SK-N-MC (cell line): ENCODE results near the gene ANKRD60.

Experiments used
- DNase-seq: peaks from one replicate; pipeline ENCODE4 v3.0.0-alpha.2; 2011; ENCODE audit warnings: low read depth, low spot score
- H3K27ac ChIP-seq: fragments of 200-600 bp; sonication (generic); 2 replicates; pipeline ENCODE4 v1.5.1; 2016; ENCODE audit warnings: mixed run types
- H3K36me3 ChIP-seq: fragments of 200-600 bp; sonication (generic); 2 replicates; pipeline ENCODE4 v1.6.1; 2017; ENCODE audit warnings: antibody characterized with exemption, low read length, mixed read lengths; ENCODE audit not compliant: insufficient read depth
- H3K4me3 ChIP-seq: fragments of 200-600 bp; sonication (generic); 2 replicates; pipeline ENCODE4 v1.5.1; 2016
- H3K9ac ChIP-seq: fragments of 200-600 bp; sonication (generic); 2 replicates; pipeline ENCODE4 v1.8.0; 2017; ENCODE audit warnings: mixed run types, mixed read lengths; ENCODE audit not compliant: insufficient read length
- H3K9me3 ChIP-seq: fragments of 200-600 bp; sonication (generic); 2 replicates; pipeline ENCODE4 v1.6.1; 2017; ENCODE audit warnings: low read depth, mild to moderate bottlenecking, antibody characterized with exemption, low read length, moderate library complexity, mixed read lengths
- EZH2 ChIP-seq: fragments of 200-600 bp; sonication (generic); IDR thresholded peaks from one replicate; pipeline ENCODE4 v1.6.1; 2017; ENCODE audit warnings: antibody characterized with exemption
- FOXP2 ChIP-seq: optimal IDR thresholded peaks from 2 replicates; pipeline ENCODE3; 2011; ENCODE audit warnings: mild to moderate bottlenecking, moderate library complexity; ENCODE audit not compliant: insufficient read depth; ENCODE audit errors: extremely low read length, control extremely low read depth
- POLR2AphosphoS5 ChIP-seq: IDR thresholded peaks from 2 replicates; pipeline ENCODE4 v1.6.1; 2012; ENCODE audit warnings: mild to moderate bottlenecking, low read depth, low read length, borderline replicate concordance

Gene ANKRD60

DNA sequence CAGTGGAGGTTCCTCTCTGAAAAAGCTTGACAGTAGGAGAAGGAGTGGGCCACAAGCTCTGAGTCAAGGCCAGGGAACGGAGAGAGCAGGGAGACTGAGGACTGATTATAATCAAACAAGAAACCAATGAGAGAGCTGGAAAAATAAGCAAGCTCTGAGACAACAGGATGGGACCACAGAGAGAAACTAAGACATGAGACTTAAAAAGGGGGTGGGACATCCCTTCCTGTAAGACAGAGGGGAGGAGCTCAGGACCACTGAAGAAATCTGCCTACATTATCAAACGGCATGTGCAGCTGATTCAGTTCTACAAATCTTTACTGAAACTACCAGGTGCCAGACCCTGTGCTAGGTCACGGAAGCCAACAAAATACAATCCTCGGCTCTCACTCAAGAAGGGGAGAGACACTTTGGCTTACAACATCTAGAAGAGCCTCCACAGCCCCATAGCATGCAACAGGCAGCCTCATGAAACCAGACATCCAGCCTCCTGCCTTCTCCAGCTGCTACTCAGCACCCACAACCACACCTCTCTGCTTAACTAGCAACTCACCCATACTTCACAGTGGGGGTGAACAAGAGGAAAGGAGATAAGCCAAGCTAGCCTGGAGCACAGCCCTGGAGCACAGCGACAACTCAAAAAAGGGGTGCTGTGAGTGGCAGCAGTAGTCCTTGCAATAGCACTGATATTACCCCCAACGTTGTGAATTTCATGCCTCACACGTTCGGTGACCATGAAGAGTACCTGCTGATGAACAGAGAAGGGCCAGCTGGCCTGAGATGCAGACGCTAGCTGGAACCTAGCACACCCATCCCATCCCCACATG lies 39.1 kb upstream of the ANKRD60 start:
- TF ChIP-seq POLR2AphosphoS5, result no peak
- no peak for TF ChIP-seq FOXP2
- no peak for TF ChIP-seq EZH2
- Histone ChIP-seq H3K4me3 (no peak overlapping the region), H3K27ac (no peak overlapping the region), H3K36me3 (peaks cover 4% of the 10 kb centered on the region; the same call in 1 of the 2 replicates), H3K9me3 (no peaks in the 10 kb centered on the region), H3K9ac (no peak overlapping the region)
- no peak for DNase-seq

DNA sequence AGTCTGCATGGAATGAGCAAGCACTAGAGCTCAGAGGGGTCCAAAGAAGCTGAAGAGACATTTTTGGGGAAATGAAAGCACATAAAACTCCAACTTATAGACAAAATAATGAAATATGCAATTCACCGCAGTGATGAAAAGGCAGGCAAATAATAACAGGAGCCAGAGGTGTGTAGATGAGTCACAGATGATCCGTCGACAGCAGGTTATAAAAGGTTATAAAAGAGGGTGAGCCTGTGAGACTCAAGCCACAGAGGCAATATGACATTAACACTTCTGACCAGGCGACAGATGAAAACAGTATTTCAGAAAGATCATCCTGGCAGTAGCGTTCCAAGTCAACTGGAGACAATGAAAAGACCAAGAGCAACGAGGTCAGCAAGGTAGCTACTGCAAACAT lies 35.8 kb upstream of the ANKRD60 start:
- DNase-seq, result no peak
- H3K27ac ChIP-seq, result no peak overlapping the region
- H3K9ac ChIP-seq, result no peak overlapping the region
- TF ChIP-seq POLR2AphosphoS5 (no peak), EZH2 (no peak), FOXP2 (no peak)
- peaks cover 4% of the 10 kb centered on the region; the same call in 1 of the 2 replicates for H3K36me3 ChIP-seq
- no peak overlapping the region for H3K4me3 ChIP-seq
- no peaks in the 10 kb centered on the region for H3K9me3 ChIP-seq

DNA sequence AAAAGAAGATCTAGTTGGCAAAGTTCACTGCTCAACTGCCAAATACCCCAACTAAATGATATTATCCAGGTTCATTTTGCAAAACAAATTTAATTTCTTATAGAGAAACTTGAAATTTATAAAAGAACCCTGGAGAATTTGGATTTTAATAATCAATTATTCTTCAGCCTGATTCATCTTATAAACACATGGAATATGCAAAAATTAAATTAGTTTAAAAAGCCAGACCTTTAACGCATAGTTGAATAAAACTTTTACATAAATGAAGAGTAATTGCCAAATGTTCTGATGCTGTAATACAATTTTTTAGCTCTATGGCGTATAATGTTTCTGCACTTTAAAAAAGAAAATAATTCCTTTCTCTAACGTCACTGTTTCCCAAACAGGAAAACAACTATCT lies 33.2 kb upstream of the ANKRD60 start:
- DNase-seq, result no peak
- Histone ChIP-seq H3K9ac (no peak overlapping the region), H3K27ac (no peak overlapping the region), H3K9me3 (no peaks in the 10 kb centered on the region), H3K36me3 (no peaks in the 10 kb centered on the region; the same call in 1 of the 2 replicates), H3K4me3 (no peak overlapping the region)
- no peak for TF ChIP-seq EZH2
- no peak for TF ChIP-seq POLR2AphosphoS5
- TF ChIP-seq FOXP2, result no peak

DNA sequence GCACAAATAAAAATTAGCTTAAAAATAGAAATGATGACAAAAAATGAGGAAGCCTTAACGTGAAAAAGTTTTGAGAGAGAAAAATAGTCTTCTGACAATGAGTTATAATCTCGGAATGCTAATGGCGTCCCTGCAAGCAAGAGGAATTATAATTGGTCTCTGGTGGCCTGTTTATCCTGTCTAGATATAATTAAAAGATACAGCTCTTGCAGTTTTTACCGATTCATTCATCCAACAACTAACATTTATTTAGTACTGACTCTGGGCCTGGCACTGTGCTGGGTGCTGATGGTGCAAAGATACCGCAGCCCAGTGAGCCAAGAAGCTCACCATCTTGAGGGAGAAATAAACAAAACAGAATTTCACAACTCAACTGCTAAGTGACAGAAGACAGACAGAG lies 31.6 kb upstream of the ANKRD60 start:
- Histone ChIP-seq H3K27ac (no peak overlapping the region), H3K9me3 (no peaks in the 10 kb centered on the region), H3K36me3 (no peaks in the 10 kb centered on the region; the same call in 1 of the 2 replicates), H3K4me3 (no peak overlapping the region), H3K9ac (no peak overlapping the region)
- DNase-seq, result no peak
- TF ChIP-seq EZH2 (no peak), FOXP2 (no peak), POLR2AphosphoS5 (no peak)

DNA sequence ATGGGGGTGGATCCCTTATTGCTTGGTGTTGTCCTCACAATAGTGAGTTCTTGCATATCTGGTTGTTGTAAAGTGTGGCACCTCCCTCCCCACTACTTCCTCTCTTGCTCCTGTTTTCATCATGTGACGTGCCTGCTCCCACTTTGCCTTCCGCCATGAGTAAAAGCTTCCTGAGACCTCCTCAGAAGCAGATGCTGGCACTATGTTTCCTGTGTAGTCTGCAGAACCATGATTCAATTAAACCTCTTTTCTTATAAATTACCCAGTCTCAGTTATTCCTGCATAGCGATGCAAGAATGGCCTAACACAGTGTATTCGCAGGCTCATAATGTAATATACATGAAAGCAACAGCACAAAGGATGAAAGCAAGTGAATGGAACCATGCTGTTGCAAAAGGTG lies 28.4 kb upstream of the ANKRD60 start:
- Histone ChIP-seq H3K4me3 (no peak overlapping the region), H3K36me3 (no peaks in the 10 kb centered on the region), H3K9ac (no peak overlapping the region), H3K27ac (no peak overlapping the region), H3K9me3 (no peaks in the 10 kb centered on the region)
- no peak for DNase-seq
- TF ChIP-seq FOXP2 (no peak), EZH2 (no peak), POLR2AphosphoS5 (no peak)

DNA sequence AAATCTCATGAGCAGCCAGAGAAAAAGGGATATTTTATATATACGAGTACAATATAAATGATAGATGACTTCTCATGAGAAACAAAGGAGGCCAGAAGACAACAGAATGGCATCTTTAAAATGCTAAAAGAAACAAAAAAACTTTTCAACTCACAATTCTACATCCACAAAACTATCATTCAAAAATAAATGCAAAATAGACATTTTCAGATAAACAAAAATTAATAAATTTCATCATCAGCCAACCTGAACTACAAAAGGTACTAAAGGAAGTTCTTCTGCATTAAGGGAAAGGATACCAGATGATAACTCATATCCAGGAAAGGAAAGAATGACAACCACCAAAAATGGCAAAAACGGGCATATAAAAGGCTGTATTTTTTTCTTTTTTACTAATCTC lies 27.9 kb upstream of the ANKRD60 start:
- no peak overlapping the region for H3K4me3 ChIP-seq
- no peaks in the 10 kb centered on the region; the same call in 1 of the 2 replicates for H3K36me3 ChIP-seq
- no peaks in the 10 kb centered on the region for H3K9me3 ChIP-seq
- H3K9ac ChIP-seq, result no peak overlapping the region
- DNase-seq, result no peak
- no peak for TF ChIP-seq FOXP2
- no peak for TF ChIP-seq EZH2
- no peak for TF ChIP-seq POLR2AphosphoS5
- H3K27ac ChIP-seq, result no peak overlapping the region

DNA sequence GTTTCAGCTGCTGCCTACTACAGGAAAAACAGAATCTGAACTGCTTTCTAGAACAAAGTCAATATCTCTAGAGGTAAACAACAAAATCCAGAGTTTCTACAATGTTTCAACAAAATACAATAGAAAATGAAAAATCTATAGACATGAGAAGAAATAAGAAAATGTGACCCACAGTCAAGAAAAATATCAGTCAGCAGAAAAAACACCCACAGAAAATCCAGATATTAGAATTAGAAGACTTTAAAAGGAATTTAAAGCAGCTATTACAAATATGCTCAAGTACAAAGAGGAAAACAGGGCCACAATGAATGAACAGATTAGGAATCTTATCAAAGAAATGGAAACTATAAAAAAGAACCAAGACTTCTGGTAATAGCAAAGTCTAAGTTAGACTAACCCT lies 26.4 kb upstream of the ANKRD60 start:
- DNase-seq, result no peak
- no peak overlapping the region for H3K4me3 ChIP-seq
- H3K36me3 ChIP-seq, result no peaks in the 10 kb centered on the region; the same call in 1 of the 2 replicates
- H3K9me3 ChIP-seq, result no peaks in the 10 kb centered on the region
- H3K9ac ChIP-seq, result no peak overlapping the region
- TF ChIP-seq FOXP2, result no peak
- TF ChIP-seq POLR2AphosphoS5, result no peak
- no peak for TF ChIP-seq EZH2
- no peak overlapping the region for H3K27ac ChIP-seq

DNA sequence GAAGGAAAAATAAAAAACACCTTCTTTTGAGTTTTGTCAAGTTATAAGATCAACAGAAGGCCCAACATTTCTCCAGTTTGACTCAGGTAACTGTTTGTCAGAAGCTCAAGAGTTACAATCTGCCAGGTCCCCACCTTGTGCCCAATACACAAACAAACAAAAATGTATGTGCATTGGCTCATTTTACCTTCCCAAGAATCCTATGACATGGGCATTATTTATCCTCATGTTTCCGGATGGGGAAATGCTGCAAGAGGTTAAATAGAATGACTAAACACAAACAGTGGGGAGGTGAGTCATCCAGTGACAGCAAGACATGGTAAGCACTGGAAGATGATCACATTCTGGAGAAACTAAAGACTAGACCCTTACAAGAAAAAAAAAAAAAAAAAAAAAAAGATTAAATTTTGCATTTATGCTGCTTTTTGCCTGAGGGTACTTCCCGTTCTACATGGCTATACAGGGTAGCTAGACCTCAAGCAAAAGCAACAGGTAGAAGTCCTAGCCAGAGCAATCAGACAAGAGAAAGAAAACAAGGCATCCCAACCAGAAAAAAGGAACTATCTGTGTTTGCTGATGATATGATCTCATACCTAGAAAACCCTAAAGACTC lies 23.6 kb upstream of the ANKRD60 start:
- Histone ChIP-seq H3K4me3 (no peak overlapping the region), H3K9me3 (no peaks in the 10 kb centered on the region), H3K36me3 (peaks cover 8% of the 10 kb centered on the region; the same call in 1 of the 2 replicates), H3K27ac (no peak overlapping the region), H3K9ac (no peak overlapping the region)
- no peak for DNase-seq
- TF ChIP-seq FOXP2 (no peak), EZH2 (no peak), POLR2AphosphoS5 (no peak)
